Endodermal cell (in vitro differentiated cells): ENCODE data around the gene ARFIP1. TPM values are rescaled to one million over a fixed set of nuclear protein-coding genes. Genes with fewer than 3 reads are reported as not detected.
A peak's percentile ranks its signal among the peaks of the same experiment; 100 is the strongest.

Source experiments
- DNase-seq: peaks from one replicate; pipeline ENCODE4 v3.0.0-alpha.2; 2017
- H3K27ac ChIP-seq: 2 replicates; pipeline ENCODE4 v1.5.1; 2013; ENCODE audit warnings: mild to moderate bottlenecking, low read depth, low read length, moderate library complexity
- H3K27me3 ChIP-seq: 2 replicates; pipeline ENCODE4 v1.6.1; 2013; ENCODE audit warnings: mild to moderate bottlenecking, low read length, moderate library complexity; ENCODE audit not compliant: insufficient read depth, control insufficient read depth, poor library complexity, severe bottlenecking
- H3K36me3 ChIP-seq: 2 replicates; pipeline ENCODE4 v1.7.0; 2013; ENCODE audit warnings: mild to moderate bottlenecking, low read length, moderate library complexity; ENCODE audit not compliant: control insufficient read depth, insufficient read depth
- H3K4me1 ChIP-seq: one replicate; pipeline ENCODE4 v1.7.0; 2013; ENCODE audit warnings: low read length; ENCODE audit not compliant: control insufficient read depth, insufficient read depth
- H3K4me3 ChIP-seq: 2 replicates; pipeline ENCODE4 v1.5.1; 2013; ENCODE audit warnings: mild to moderate bottlenecking, low read length, moderate library complexity
- H3K9ac ChIP-seq: 2 replicates; pipeline ENCODE4 v1.6.1; 2013; ENCODE audit warnings: mild to moderate bottlenecking, low read length, moderate library complexity; ENCODE audit not compliant: poor library complexity, severe bottlenecking; ENCODE audit errors: extremely low read depth
- H3K9me3 ChIP-seq: 2 replicates; pipeline ENCODE4 v1.6.1; 2013; ENCODE audit warnings: mild to moderate bottlenecking, low read length, moderate library complexity; ENCODE audit not compliant: control insufficient read depth
- H3K27ac Mint-ChIP-seq: 2 replicates; pipeline ENCODE4 v1.8.0; 2020; ENCODE audit warnings: mixed read lengths
- H3K27me3 Mint-ChIP-seq: 2 replicates; pipeline ENCODE4 v1.8.0; 2021; ENCODE audit warnings: mild to moderate bottlenecking, mixed read lengths; ENCODE audit not compliant: insufficient read depth
- H3K36me3 Mint-ChIP-seq: 2 replicates; pipeline ENCODE4 v1.8.0; 2020; ENCODE audit warnings: low read depth, mixed read lengths
- H3K4me1 Mint-ChIP-seq: 2 replicates; pipeline ENCODE4 v1.8.0; 2020; ENCODE audit warnings: mixed read lengths
- H3K4me3 Mint-ChIP-seq: 2 replicates; pipeline ENCODE4 v1.8.0; 2020; ENCODE audit warnings: mild to moderate bottlenecking, moderate library complexity, mixed read lengths
- H3K9me3 Mint-ChIP-seq: 2 replicates; pipeline ENCODE4 v1.8.0; 2020; ENCODE audit warnings: mild to moderate bottlenecking, mixed read lengths
- WGBS, 2 experiments: methylation state at CpG; one replicate each; pipeline versions ENCODE4 v1.1.5 to v1.1.7; 2013; ENCODE audit warnings: missing lambda C conversion rate in 2 of 2, mixed read lengths in 1 of 2; ENCODE audit not compliant: insufficient coverage in 1 of 2, insufficient read length in 1 of 2; 5-methylcytosine and 5-hydroxymethylcytosine counted together
- total RNA-seq, 2 donors: library from RNA; stranded (reverse); fragmentation: NEBNext Ultra II Directional in 1 of 2; extraction: Animal tissue kit (Norgen Biotek cat#: 25700) in 1 of 2; gene quantifications; 2 replicates in 1 of 2; 3 replicates in 1 of 2; pipeline ENCODE4 v1.2.1, GENCODE V29; 2021
- TF ChIP-seq, protein P1 (sequence below): fragments of 200-600 bp; sonication (generic); conservative IDR thresholded peaks from 2 replicates; pipeline ENCODE4 v1.5.0; 2021; ENCODE audit warnings: antibody characterized with exemption, mild to moderate bottlenecking

The ARFIP1 gene
- total RNA-seq, 2 donors from 2014 or later: 34.3 to 39.4 TPM

DNA sequence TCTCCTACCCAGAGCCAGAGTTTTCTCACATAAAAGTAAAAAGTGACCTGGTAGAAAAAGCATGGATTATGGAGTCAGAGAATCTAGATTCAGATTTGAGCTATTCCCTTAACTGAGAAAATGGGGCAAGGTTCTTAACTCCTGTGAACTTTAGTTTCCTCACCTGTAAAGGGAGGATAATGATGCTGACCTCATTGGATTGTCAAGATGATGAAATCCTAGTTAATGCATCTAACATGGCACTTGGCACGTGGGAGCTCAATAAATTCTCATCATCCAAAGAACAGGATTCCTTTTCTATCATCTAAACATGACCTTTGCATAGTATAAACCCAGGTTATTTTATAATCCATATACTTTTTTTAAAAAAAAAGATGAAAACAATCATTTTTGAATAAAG is 175.0 kb downstream of the ARFIP1 start:
- Mint-ChIP-seq H3K36me3 (peaks cover 16% of the 10 kb centered on the region), H3K27ac (no peak overlapping the region), H3K27me3 (peaks cover 3% of the 10 kb centered on the region), H3K9me3 (no peaks in the 10 kb centered on the region), H3K4me1 (peaks cover 70% of the 10 kb centered on the region), H3K4me3 (no peak overlapping the region)
- Histone ChIP-seq H3K4me1 (peaks cover 49% of the 10 kb centered on the region), H3K27ac (no peak overlapping the region), H3K9me3 (no peaks in the 10 kb centered on the region), H3K9ac (no peak overlapping the region), H3K4me3 (no peak overlapping the region), H3K36me3 (no peaks in the 10 kb centered on the region), H3K27me3 (no peaks in the 10 kb centered on the region)
- TF ChIP-seq, protein P1, sequence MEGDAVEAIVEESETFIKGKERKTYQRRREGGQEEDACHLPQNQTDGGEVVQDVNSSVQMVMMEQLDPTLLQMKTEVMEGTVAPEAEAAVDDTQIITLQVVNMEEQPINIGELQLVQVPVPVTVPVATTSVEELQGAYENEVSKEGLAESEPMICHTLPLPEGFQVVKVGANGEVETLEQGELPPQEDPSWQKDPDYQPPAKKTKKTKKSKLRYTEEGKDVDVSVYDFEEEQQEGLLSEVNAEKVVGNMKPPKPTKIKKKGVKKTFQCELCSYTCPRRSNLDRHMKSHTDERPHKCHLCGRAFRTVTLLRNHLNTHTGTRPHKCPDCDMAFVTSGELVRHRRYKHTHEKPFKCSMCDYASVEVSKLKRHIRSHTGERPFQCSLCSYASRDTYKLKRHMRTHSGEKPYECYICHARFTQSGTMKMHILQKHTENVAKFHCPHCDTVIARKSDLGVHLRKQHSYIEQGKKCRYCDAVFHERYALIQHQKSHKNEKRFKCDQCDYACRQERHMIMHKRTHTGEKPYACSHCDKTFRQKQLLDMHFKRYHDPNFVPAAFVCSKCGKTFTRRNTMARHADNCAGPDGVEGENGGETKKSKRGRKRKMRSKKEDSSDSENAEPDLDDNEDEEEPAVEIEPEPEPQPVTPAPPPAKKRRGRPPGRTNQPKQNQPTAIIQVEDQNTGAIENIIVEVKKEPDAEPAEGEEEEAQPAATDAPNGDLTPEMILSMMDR: no peak
- DNase-seq: no peak
- WGBS, 2 experiments: 100% methylated on average over 1 of the region's 1 CpG; no CpG with 5 or more reads in 1 of the 2 experiments

DNA sequence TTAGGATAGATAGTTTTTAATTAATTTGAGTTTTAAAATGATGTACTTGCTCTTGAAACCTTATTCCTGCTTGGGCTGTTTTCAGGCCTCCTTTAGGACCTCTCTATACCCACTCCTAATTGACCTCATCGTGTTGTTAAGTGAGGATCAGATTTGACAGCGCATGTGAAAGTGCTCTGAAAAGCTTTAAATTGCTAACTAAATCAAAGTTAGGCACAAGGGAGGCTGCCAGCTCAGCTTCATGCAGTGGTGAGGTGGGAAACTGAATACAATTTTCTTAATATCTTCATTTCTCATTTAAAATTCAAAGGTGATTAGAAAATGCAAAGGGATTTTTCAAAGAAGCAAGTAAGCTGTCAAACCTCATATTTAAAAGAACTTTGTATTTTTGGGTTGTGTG is 176.4 kb downstream of the ARFIP1 start:
- H3K27ac ChIP-seq: no peak overlapping the region
- peak overlapping the region; percentile 24 for H3K4me3 Mint-ChIP-seq
- no peaks in the 10 kb centered on the region for H3K27me3 ChIP-seq
- H3K36me3 ChIP-seq: no peaks in the 10 kb centered on the region
- DNase-seq: no peak
- H3K4me1 ChIP-seq: peaks cover 38% of the 10 kb centered on the region
- peaks cover 16% of the 10 kb centered on the region for H3K36me3 Mint-ChIP-seq
- no peaks in the 10 kb centered on the region for H3K9me3 ChIP-seq
- TF ChIP-seq, protein P1: no peak
- H3K27ac Mint-ChIP-seq: no peak overlapping the region
- peaks cover 61% of the 10 kb centered on the region for H3K4me1 Mint-ChIP-seq
- H3K4me3 ChIP-seq: no peak overlapping the region
- no peak overlapping the region for H3K9ac ChIP-seq
- 74% methylated on average over 2 of the region's 2 CpGs; no CpG with 5 or more reads in 1 of the 2 experiments for WGBS, 2 experiments
- H3K27me3 Mint-ChIP-seq: peaks cover 3% of the 10 kb centered on the region
- no peaks in the 10 kb centered on the region for H3K9me3 Mint-ChIP-seq

DNA sequence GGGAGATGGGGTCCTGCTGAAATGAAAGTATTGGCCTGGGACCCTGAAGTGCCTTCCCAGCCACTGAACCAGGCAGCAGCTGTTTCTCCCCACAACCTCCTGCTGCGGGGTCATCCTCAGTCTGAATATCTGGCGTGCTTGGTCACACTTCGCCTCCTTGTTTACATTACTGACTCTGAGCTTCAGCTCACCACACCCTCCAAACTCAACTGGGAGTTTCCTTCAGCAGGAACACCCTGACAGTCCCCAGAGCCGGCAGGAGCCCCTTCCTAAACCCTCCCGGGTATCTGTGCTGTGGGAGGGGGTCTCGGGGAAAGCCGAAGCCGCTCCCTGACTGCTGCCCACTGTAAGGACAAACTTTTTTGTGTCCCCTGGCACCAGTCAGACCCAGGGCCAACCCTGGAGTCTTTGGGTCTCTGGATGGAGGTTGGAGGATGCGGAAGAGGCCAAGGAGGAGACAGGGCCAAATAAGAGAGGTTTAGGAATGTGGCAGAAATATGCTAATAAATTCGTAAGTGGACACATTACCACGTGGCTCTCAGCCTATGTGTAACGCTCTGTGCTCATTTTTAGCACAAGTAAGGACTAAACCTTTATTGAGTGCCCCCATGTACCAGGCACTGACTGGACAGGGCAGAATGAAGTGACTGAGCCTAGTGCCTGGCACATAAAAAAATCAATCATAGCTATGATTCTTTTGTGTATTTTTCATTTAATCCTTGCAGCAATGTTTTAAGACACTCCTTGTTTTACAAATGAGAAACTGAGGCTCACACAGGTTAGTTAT is 177.1 kb downstream of the ARFIP1 start:
- Histone ChIP-seq H3K4me1 (peaks cover 33% of the 10 kb centered on the region), H3K36me3 (no peaks in the 10 kb centered on the region), H3K27ac (peak overlapping the region; percentile 51), H3K27me3 (no peaks in the 10 kb centered on the region), H3K9ac (no peak overlapping the region), H3K4me3 (peak overlapping the region; percentile 58), H3K9me3 (no peaks in the 10 kb centered on the region)
- Mint-ChIP-seq H3K4me3 (peak overlapping the region; percentile 24), H3K9me3 (no peaks in the 10 kb centered on the region), H3K27ac (peak overlapping the region; percentile 91), H3K4me1 (peaks cover 56% of the 10 kb centered on the region), H3K27me3 (peaks cover 3% of the 10 kb centered on the region), H3K36me3 (peaks cover 16% of the 10 kb centered on the region)
- TF ChIP-seq, protein P1: no peak
- peak; percentile 75 for DNase-seq
- 67 to 71% methylated on average over 8 to 12 of the region's 12 CpGs for WGBS, 2 experiments
